GM12801 (cell line): ENCODE data around the gene RYR2.

Experiments used
- CTCF ChIP-seq: IDR thresholded peaks from one replicate; pipeline ENCODE4 v1.5.1; 2011; ENCODE audit warnings: control low read depth; ENCODE audit not compliant: insufficient read length; ENCODE audit errors: extremely low read depth

The RYR2 gene

GRCh38 chr1:237794071-237794470 lies 752.1 kb downstream of the RYR2 start:
- no peak for TF ChIP-seq CTCF

GRCh38 chr1:237795558-237795957 lies 753.6 kb downstream of the RYR2 start:
- no peak for TF ChIP-seq CTCF

GRCh38 chr1:237799762-237800474 lies 757.9 kb downstream of the RYR2 start:
- no peak for TF ChIP-seq CTCF

- TF ChIP-seq CTCF = no peak
Measured at GRCh38 chr1:237804516-237804915, 762.5 kb downstream of the RYR2 start.

DNA sequence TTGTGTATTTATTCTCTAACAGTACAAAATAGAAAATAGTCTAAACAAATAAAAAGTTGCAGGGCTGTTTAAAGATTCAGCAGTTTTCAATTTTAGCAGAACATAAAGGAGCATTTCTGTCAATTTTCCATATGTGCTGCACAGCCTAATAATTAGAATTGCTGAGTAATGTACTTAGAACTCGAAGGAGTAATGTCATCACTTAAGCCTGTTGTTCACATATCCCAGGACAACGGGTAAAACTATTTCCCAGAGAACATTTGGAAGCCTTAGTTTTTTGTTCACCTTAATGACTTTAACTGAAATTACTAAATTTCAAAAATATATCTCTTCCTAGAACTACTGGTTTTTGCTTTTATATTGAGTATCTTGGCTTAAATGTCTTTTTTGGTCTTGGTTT lies 767.1 kb downstream of the RYR2 start:
- TF ChIP-seq CTCF = no peak

GRCh38 chr1:237811633-237812032 lies 769.6 kb downstream of the RYR2 start:
- TF ChIP-seq CTCF = no peak

- no peak for TF ChIP-seq CTCF
Measured at GRCh38 chr1:237812061-237812460, 770.1 kb downstream of the RYR2 start.
